Liver (tissue), 3 donors: ENCODE measurements around the gene DAG1.

ENCODE experiments used
- CTCF ChIP-seq: fragments of 150-350 bp; IDR thresholded peaks from 2 replicates; pipeline ENCODE4 v1.5.1; 2017; ENCODE audit warnings: improper control_type of control experiment, low read depth, low read length; ENCODE audit not compliant: missing input control
- EGR1 ChIP-seq, 2 donors: IDR thresholded peaks; 2 replicates each; pipeline ENCODE4 v1.6.1; 2016 to 2018; ENCODE audit warnings: antibody characterized with exemption in 2 of 2, low read depth in 2 of 2
- HNF4G ChIP-seq: IDR thresholded peaks from 2 replicates; pipeline ENCODE4 v1.6.1; 2016; ENCODE audit warnings: antibody characterized with exemption
- JUND ChIP-seq, 2 donors: IDR thresholded peaks; 2 replicates each; pipeline ENCODE4 v1.6.1; 2016; ENCODE audit warnings: antibody characterized with exemption in 2 of 2
- MAX ChIP-seq: IDR thresholded peaks from 2 replicates; pipeline ENCODE4 v1.6.1; 2016; ENCODE audit warnings: antibody characterized with exemption
- RAD21 ChIP-seq, 2 donors: IDR thresholded peaks; 2 replicates each; pipeline ENCODE4 v1.6.1; 2016; ENCODE audit warnings: antibody characterized with exemption in 2 of 2, mild to moderate bottlenecking in 2 of 2
- RXRA ChIP-seq, 2 donors: IDR thresholded peaks; 2 replicates each; pipeline ENCODE4 v1.6.1; 2017 to 2018; ENCODE audit warnings: antibody characterized with exemption in 2 of 2, mild to moderate bottlenecking in 1 of 2
- TAF1 ChIP-seq: conservative IDR thresholded peaks from 2 replicates; pipeline ENCODE4 v1.6.1; 2016; ENCODE audit warnings: antibody characterized with exemption, mild to moderate bottlenecking
- YY1 ChIP-seq: IDR thresholded peaks from 2 replicates; pipeline ENCODE4 v1.6.1; 2016; ENCODE audit warnings: antibody characterized with exemption, mild to moderate bottlenecking
- donor health status: healthy.
- donor health status: healthy.

- TF ChIP-seq TAF1 (no peak), YY1 (peak; percentile 56), RAD21 (IDR thresholded peaks at IDR 0.05) (no peak), CTCF (no peak), HNF4G (peak; percentile 62), MAX (no peak), EGR1 (IDR thresholded peaks at IDR 0.05; ENCODE audit: low read depth in 2 of 2) (no peak), JUND (IDR thresholded peaks at IDR 0.05) (peak in 1 of 2 donors; percentile 17), RXRA (IDR thresholded peaks at IDR 0.05) (peak; percentile 67 to 78)
These were observed 63.9 kb downstream of the DAG1 start for GRCh38 chr3:49533786-49534519.
